ENCODE results near the gene SLC38A4.

GRCh38 chr12:46818642-46819041, 7.2 kb downstream of the SLC38A4 start:
- TF ChIP-seq POLR2A (IDR thresholded peaks at IDR 0.05; ENCODE audit: control extremely low read depth in 1 of 2, low read depth in 2 of 2, low read length in 2 of 2) (no peak), YY1 (IDR thresholded peaks at IDR 0.05; ENCODE audit: low read depth, low read length) (no peak), CTCF (IDR thresholded peaks at IDR 0.05; ENCODE audit: control extremely low read depth in 1 of 3, insufficient read depth in 1 of 3, low read depth in 1 of 3, low read length in 3 of 3) (no peak), ZNF274 (IDR thresholded peaks at IDR 0.05; ENCODE audit: borderline replicate concordance, extremely low read depth, low read length) (no peak), SP2 (IDR thresholded peaks at IDR 0.05; ENCODE audit: low read length) (no peak), JUN (IDR thresholded peaks at IDR 0.05; ENCODE audit: low read depth, low read length) (no peak), SP1 (IDR thresholded peaks at IDR 0.05; ENCODE audit: low read depth, low read length) (no peak), POLR2AphosphoS5 (IDR thresholded peaks at IDR 0.05; ENCODE audit: low read depth, low read length) (no peak), FOSL1 (IDR thresholded peaks at IDR 0.05; ENCODE audit: insufficient read depth, low read depth, low read length) (no peak), ASH2L (IDR thresholded peaks at IDR 0.05; ENCODE audit: low read length) (no peak), JUND (IDR thresholded peaks at IDR 0.05; ENCODE audit: low read length) (no peak)
- TF ChIP-seq, protein P1, sequence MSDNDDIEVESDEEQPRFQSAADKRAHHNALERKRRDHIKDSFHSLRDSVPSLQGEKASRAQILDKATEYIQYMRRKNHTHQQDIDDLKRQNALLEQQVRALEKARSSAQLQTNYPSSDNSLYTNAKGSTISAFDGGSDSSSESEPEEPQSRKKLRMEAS (IDR thresholded peaks at IDR 0.05), result no peak
